Stimulated activated CD8-positive, alpha-beta memory T cell treated with anti-CD3 and anti-CD28 coated beads, Interleukin-7, amount 100 ng/mL, for 24 hours (primary cell): ENCODE results near the gene GPR152.
"Not testable (repeated sequence)": the region's sequence is repeated elsewhere in the genome, so short reads cannot be mapped to it uniquely, and the experiment has no call there.

Source experiments
- DNase-seq: peaks from one replicate; pipeline ENCODE4 v3.0.0-alpha.2; 2020; ENCODE audit warnings: low read depth

GPR152 gene

DNA sequence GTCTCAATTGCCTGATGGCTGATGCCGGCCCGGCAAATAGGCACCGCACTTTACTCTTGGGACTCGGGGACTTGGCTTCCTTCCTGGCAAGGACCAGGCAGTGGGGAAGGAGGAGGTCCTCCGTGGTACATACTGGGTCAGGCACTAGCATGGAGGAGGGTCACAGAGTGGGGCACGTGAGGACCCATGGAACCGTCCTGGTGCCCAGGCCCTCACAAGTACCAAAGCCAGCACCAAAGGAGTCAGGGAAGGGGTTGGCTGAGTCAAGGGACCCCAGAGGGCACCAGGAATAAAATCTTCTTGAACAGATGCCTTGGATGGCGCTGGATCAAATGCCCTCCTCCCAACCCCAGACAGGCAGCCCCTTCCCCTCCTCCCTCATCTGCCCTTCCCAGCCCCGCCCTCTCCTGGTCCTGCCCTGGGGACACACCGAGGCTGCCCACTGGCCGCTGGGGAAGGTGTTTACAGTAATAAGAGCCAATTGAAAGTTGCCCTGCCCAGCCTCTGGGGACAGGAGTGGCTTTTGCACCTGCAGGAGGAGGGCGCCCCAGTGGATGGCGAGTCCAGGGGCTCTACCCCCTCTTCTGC, 42.7 kb downstream of the GPR152 start:
- DNase-seq = no peak

DNA sequence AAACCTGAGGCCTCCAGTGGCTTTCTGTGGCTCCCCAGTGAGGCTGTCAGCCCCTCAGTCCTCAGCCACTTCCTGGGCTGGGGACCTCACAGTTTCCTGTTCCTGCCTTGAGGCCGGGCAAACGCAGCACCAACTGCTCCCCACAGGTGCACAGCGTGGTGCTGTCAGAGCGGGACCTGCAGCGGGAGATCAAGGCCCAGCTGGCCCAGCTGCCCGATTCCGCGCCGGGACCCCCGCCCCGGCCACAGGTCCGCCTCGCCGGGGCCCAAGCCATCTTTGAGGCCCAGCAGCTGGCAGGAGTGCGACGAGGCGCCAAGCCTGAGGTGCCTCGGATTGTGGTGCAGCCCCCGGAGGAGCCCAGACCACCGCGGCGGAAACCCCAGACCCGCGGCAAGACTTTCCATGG, 43.3 kb downstream of the GPR152 start:
- no peak for DNase-seq

DNA sequence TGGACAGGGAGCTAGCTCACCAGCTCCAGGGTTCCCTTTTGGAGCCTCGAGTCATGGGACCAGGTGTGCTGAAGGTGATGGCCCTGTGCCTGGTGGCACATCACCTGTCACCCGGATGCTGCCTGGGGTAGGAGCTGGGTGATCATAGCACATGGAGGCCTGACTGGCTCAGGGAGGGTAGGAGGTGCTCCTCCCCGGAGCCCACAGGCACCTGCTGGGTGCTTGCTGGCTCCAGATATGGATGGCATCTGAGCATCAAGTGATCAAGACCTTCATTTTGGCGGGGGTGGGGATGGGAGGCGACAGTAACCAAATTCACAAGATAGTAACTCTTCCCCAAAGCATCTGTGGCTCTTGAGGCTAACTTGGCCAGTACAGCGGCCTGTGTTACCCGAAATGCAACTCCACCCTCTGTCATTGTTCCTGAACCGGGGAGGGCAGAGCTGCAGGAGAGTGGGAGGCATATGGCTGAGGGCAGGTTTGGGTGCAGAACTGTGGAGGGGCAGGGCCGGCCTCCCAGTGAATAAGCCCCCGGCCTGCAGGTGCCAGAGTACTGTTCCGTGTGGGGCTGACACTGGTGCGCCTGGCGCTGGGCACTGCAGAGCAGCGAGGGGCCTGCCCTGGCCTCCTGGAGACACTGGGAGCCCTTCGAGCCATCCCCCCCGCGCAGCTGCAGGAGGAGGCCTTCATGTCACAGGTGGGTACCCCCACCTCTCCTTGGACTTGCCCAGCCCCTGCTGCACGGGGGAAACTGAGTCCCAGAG, 43.9 kb downstream of the GPR152 start:
- no peak for DNase-seq

DNA sequence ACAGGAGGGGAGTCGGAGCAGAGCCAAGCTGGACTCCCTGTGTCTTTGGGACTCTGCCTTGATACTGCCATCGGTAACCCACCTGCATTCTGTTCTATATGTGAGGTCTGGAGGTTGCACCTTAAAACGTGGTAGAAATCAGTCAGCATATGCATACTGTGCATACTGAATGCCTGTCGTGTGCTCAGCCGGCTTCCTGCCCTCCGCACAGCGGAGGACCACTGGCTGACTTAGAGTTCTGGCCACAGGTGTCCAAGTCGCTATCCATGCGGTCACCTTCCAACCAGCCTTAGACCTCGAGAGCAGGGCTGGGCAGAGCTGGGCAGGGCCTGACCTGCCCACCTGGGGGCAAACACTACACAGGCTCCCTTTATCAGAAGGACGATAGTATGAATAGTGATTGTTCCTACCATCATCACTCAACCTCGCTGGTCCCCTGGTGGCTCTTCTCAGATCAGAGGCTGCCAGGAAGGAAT, 44.8 kb downstream of the GPR152 start:
- DNase-seq = no peak

DNA sequence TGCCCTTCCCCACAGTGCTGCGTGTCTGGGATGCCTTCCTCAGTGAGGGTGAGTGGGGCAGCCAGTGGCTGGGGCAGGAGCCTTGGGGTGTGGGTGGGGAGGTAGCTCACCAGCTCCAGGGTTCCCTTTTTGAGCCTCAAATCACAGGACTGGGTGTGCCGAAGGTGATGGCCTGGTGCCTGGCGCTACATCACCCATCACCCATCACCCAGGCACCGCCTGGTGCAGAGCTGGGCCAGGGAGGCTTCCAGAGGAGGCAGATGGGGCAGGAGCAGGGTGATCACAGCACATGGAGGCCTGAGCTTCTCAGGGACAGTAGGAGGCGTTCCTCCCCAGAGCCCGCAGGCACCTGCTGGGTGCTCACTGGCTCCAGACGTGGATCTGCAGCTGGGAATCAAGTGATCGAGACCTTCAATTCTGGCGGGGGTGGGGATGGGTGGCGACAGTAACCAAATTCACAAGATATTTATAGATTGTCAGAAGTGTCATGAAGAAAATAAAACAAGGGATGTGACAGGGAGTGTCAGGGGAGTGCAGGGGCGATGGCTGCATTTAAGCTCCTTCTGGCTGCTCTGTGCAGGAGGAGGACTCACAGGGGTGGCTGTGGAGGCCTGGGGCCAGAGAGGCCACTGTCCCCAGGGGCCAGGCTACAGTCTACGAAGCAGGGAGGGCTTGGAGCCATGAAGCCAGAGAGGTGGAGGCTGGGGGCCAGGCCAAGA, 45.4 kb downstream of the GPR152 start:
- DNase-seq = no peak

DNA sequence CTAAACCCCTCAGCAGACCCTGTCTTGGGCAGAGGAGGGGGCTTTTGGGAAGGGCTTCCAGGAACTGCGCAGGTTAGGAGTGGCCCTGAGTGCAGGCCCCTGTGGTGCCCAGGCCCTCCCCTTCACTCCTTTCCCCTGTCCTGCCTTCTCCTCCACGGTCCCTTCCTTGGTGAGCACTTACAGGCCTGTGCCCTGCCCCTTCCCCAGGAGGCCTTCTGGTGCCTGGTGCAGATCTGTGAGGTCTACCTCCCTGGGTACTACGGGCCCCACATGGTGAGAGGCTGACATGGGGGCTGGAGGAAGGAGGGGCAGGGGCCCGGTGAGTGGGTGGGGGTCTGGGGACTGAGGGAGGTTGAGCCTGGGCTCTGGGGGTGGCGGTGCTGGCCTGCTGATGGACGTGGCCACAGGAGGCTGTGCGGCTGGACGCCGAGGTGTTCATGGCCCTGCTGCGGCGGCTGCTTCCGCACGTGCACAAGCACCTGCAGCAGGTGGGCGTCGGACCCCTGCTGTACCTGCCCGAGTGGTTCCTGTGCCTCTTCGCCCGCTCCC, 46.0 kb downstream of the GPR152 start:
- DNase-seq = no peak

DNA sequence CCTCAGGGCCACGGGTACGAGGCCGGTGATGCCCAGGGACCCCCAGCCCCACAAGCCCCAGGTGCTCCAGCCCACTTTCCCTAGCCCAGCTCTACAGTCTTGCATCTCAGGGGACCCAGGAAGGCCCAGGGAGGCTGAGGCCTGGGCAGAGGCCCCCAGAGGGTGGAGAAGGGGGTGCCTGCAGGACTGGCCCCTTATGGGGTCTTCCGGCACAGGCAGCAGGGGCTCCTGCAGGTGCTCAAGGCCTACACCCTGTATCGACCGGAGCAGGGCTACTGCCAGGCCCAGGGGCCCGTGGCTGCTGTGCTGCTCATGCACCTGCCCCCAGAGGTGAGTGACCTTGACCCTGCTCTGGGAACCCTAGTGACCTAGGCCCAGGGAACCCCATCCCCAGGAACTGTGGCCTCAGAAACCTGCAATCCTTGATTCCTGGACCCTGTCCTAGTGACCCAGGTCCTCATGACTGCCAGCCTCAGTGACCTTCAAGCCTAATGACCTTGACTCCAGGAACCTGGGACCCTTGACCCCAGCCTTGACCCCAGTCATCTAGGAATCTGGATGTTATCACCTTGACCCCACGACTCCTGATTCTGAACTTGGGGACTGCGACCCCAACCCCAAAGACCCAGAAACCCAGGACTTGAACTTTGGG, 46.7 kb downstream of the GPR152 start:
- DNase-seq = no peak

DNA sequence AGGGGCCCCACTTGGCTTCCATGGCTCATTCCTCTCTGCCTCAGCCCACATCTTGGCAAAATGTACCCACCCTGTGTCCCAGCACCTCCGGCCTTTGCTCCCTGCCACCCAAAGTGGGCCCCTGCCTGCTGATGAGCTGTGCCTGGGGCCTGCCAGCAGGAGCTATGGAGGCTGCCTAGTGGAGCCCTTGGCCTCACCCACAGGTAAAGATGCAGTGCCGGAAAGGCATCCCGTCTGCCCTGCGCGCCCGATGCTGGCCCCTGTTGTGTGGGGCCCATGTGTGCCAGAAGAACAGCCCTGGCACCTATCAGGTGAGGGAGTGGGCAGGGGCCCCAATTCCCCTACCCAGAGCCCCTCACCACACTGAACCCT, 47.3 kb downstream of the GPR152 start:
- DNase-seq = no peak

DNA sequence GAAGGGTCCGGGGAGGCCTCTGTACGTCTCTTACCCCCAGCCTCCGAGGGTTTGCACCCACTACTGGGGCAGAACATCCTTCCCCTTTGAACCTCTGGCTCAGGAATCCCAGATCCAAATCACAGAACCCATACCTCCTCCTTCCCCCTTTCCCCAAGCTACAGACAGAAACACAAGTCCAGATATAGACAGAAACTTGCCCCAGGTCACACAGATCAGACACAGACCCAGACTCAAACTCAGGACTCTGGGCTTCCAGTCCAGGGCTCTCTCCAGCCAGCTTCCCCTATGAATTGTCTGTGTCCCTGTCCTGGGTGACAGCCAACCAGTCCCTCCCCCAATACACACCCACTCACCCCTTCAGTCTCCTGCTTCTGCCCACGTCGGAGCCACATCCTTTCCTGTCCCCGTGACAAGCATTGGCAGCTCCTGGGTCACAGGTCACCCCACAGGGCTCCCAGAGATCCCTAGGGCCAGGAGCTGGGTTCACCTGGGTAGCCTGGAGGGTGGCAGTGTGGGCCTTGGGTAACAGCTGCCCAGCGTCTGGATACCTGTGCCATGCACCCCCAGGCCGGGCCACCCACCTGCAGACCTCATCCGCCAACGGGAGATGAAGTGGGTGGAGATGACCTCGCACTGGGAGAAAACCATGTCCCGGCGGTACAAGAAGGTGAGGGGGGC, 47.9 kb downstream of the GPR152 start:
- no peak for DNase-seq

DNA sequence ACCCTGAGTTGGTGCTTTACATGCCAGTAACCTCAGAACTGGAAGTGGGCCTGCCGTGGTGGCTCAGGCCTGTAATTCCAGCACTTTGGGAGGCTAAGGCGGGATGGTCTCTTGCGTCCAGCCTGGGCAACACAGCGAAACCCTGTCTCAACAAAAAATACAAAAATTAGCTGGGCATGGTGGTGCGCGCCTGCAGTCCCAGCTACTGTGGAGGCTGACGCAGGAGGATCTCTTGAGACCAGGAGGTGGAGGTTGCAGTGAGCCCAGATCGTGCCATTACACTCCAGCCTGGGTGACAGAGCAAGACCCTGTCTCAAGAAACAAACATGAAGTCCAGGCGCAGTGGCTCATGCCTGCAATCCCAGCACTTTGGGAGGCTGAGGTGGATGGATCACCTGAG, 49.4 kb downstream of the GPR152 start:
- not testable (repeated sequence) for DNase-seq

DNA sequence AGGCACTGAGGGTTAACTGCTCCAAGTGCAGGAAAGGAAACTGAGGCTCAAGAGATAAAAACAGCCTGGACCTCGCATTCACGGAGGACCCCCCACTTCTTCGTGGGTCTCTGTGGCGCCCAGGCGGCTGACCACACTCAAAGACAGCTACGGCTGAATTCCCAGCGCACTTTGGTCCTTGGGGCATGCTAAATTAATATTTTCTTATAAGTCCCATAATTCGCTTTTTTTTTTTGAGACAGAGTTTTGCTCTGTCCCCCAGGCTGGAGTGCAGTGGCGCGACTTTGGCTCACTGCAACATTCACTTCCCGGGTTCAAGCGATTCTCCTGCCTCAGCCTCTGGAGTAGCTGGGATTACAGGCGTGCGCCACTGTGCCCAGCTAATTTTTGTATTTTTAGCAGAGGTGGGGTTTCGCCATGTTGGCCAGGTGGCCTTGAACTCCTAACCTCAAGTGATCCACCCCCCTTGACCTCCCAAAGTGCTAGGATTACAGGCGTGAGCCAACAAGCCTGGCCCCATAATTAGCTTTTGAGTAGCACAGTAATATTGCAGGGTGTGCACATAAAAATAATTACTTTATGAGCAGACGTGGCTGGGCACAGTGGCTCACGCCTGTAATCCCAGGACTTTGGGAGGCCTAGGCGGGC, 50.2 kb downstream of the GPR152 start:
- DNase-seq = not testable (repeated sequence)

DNA sequence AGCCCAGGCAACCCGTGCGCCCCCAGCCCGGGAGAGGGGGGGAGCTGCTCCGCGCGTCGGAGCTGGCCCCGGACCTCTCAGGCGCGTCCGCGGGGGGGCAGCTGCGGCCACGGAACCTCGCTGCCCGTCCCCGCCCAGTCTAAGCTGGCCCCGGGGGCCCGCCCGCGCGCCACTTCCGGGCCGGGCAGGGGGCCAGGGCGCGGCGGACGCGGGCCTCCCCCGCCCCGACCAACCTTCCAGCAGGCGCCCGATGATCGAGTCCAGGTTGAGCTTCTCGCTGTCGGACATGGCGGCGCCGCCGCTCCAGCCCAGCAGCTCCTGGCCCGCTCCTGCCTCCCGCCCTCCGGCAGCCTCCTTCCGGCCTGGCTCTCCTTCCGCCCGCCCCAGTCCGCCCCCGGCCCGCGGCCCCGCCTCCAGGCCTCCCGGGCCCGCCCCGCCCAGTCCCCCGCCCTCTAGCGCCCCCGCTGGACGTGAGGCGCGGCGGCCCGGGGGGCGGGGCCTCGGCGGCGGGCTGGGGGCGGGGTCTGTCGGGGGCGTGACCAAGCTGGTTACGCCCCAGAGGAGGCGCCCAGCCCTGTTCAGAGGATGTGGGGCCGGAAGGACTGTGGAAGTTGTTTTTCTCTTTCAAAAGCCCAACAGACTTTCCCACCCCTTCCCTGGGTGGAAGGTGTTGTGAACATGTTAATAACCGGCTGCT, 50.9 kb downstream of the GPR152 start, which contains the start of gene PPP1CA:
Gene PPP1CA, minus strand, starts transcription at position 364 of the 697 bp plus-strand sequence. Its CDS starts 76 bp downstream, at position 288.
- DNase-seq = peak; percentile 78
